HL-60 (cell line): Measurements from ENCODE around the gene PYGB.

Experiments used
- DNase-seq, 2 experiments: peaks; one replicate each; pipeline ENCODE4 v3.0.0-alpha.2; 2010 to 2020; ENCODE audit warnings: low read depth in 1 of 2, low spot score in 1 of 2
- H3K27ac ChIP-seq: fragments of 250-450 bp; sonication (Bioruptor Pico); replicated peaks from 2 replicates; pipeline ENCODE4 v1.5.1; 2020; ENCODE audit warnings: mild to moderate bottlenecking, moderate library complexity
- H3K27me3 ChIP-seq: fragments of 250-450 bp; sonication (Bioruptor Pico); 2 replicates; pipeline ENCODE4 v1.5.1; 2021; ENCODE audit warnings: mild to moderate bottlenecking, moderate library complexity; ENCODE audit not compliant: insufficient read depth, poor library complexity, severe bottlenecking
- H3K4me3 ChIP-seq: replicated peaks from 2 replicates; pipeline ENCODE4 v1.5.1; 2011; ENCODE audit warnings: mild to moderate bottlenecking, control low read depth, low read length; ENCODE audit not compliant: insufficient read depth
- CTCF ChIP-seq: IDR thresholded peaks from one replicate; pipeline ENCODE4 v1.5.1; 2011; ENCODE audit warnings: low read length, control low read depth, inconsistent platforms; ENCODE audit not compliant: insufficient read depth
- GABPA ChIP-seq: IDR thresholded peaks from 2 replicates; pipeline ENCODE4 v1.6.1; 2012; ENCODE audit warnings: low read depth
- POLR2AphosphoS5 ChIP-seq: IDR thresholded peaks from 2 replicates; pipeline ENCODE4 v1.6.1; 2012; ENCODE audit warnings: low read depth
- SPI1 ChIP-seq: IDR thresholded peaks from 2 replicates; pipeline ENCODE4 v1.6.1; 2012; ENCODE audit warnings: low read depth, mild to moderate bottlenecking, borderline replicate concordance
- TF ChIP-seq, protein P1 (sequence below): IDR thresholded peaks from 2 replicates; pipeline ENCODE4 v1.6.1; 2012; ENCODE audit warnings: low read depth; ENCODE audit not compliant: insufficient replicate concordance

The PYGB gene

DNA sequence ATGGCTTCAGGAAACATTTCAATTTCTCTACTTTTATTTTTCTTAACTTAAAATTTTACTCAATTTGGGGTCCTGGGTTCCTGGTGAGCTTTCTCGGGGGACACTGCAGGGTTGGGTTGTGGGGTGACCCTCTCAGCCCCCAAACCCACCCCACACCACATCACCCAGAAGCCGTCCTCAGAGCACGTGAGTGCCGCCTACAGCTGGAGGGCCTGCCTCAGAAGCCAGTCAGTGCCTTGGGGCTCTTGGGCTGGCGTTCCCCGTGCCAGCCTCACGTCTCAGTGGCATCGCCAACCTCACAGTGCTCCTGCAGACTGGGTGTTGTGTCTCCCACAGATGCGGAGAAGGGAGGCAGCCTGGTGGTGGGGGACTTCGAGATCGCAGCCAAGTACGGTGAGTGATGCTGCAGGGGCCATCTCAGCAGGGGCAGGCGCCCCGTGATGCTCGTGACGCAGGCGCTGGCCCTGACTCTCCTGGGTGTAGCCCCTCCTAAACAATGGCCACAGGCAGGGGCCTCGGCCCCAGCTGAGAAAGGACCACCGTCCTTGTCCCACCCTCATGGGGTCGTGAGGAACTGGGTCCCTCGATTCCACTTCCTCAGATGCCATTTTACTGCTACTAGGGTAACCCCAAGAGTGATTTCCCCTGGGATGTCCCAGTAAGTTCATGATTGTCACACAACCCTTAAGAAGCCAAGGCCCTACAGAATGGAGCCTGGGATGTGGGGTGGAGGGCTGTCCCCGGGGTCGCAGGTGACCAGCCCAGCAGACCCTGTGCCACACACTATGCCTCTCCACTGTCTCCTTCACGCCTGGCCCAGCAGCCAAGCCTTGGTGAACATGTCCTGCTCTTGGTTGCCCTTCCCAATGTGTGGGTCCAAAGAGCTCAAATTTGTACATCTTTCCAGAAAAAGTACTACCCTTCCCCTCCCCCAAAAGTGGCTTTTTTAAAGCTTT lies 23.8 kb upstream of the PYGB start:
- Histone ChIP-seq H3K27ac (no peak overlapping the region), H3K4me3 (no peak overlapping the region), H3K27me3 (no peaks in the 10 kb centered on the region)
- TF ChIP-seq CTCF (no peak), GABPA (no peak), SPI1 (no peak), POLR2AphosphoS5 (no peak)
- TF ChIP-seq, protein P1, sequence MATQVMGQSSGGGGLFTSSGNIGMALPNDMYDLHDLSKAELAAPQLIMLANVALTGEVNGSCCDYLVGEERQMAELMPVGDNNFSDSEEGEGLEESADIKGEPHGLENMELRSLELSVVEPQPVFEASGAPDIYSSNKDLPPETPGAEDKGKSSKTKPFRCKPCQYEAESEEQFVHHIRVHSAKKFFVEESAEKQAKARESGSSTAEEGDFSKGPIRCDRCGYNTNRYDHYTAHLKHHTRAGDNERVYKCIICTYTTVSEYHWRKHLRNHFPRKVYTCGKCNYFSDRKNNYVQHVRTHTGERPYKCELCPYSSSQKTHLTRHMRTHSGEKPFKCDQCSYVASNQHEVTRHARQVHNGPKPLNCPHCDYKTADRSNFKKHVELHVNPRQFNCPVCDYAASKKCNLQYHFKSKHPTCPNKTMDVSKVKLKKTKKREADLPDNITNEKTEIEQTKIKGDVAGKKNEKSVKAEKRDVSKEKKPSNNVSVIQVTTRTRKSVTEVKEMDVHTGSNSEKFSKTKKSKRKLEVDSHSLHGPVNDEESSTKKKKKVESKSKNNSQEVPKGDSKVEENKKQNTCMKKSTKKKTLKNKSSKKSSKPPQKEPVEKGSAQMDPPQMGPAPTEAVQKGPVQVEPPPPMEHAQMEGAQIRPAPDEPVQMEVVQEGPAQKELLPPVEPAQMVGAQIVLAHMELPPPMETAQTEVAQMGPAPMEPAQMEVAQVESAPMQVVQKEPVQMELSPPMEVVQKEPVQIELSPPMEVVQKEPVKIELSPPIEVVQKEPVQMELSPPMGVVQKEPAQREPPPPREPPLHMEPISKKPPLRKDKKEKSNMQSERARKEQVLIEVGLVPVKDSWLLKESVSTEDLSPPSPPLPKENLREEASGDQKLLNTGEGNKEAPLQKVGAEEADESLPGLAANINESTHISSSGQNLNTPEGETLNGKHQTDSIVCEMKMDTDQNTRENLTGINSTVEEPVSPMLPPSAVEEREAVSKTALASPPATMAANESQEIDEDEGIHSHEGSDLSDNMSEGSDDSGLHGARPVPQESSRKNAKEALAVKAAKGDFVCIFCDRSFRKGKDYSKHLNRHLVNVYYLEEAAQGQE = no peak
- no peak for DNase-seq

- H3K27me3 ChIP-seq = no peaks in the 10 kb centered on the region
- no peak for TF ChIP-seq GABPA
- TF ChIP-seq POLR2AphosphoS5 = no peak
- no peak for TF ChIP-seq CTCF
- TF ChIP-seq, protein P1 = no peak
- no peak for TF ChIP-seq SPI1
- no peak for DNase-seq
- no peak overlapping the region for H3K4me3 ChIP-seq
- H3K27ac ChIP-seq = no peak overlapping the region
These were observed 22.9 kb upstream of the PYGB start for GRCh38 chr20:25224941-25225340.

GRCh38 chr20:25225642-25226432 lies 22.0 kb upstream of the PYGB start:
- DNase-seq = no peak
- no peak overlapping the region for H3K4me3 ChIP-seq
- H3K27me3 ChIP-seq = no peaks in the 10 kb centered on the region
- no peak overlapping the region for H3K27ac ChIP-seq
- TF ChIP-seq CTCF (no peak), POLR2AphosphoS5 (no peak), SPI1 (no peak)
- TF ChIP-seq, protein P1 = no peak
